Measurements from ENCODE around the gene CINP.

CINP gene

GRCh38 chr14:102362545-102363181 lies at the start of gene CINP, which contains the start of gene TECPR2:
Gene CINP, minus strand, starts transcription at chr14:102362890. Its CDS starts 39 bp downstream, at chr14:102362851.
Gene TECPR2, plus strand, starts transcription at chr14:102362941. Its CDS starts 13,781 bp downstream, at chr14:102376722.
- peak; percentile 98 for DNase-seq

GRCh38 chr14:102408724-102409123 lies 46.0 kb upstream of the CINP start:
- DNase-seq: no peak

- DNase-seq: no peak
These were observed 44.6 kb upstream of the CINP start for GRCh38 chr14:102407258-102407657.

- DNase-seq: no peak
These were observed 40.3 kb upstream of the CINP start for GRCh38 chr14:102403028-102403427.

GRCh38 chr14:102396521-102396920 lies 33.8 kb upstream of the CINP start:
- no peak for DNase-seq

GRCh38 chr14:102394717-102395375 lies 32.2 kb upstream of the CINP start:
- DNase-seq: peak; percentile 25

- no peak for DNase-seq
These were observed 29.8 kb upstream of the CINP start for GRCh38 chr14:102392506-102392905.

GRCh38 chr14:102390064-102390855 lies 27.6 kb upstream of the CINP start:
- DNase-seq: peak; percentile 28

GRCh38 chr14:102389246-102389645 lies 26.6 kb upstream of the CINP start:
- peak; percentile 63 for DNase-seq

GRCh38 chr14:102387086-102387485 lies 24.4 kb upstream of the CINP start:
- DNase-seq: no peak

- no peak for DNase-seq
These were observed 16.1 kb upstream of the CINP start for GRCh38 chr14:102378830-102379229.

- no peak for DNase-seq
These were observed 15.0 kb upstream of the CINP start for GRCh38 chr14:102377696-102378095.

GRCh38 chr14:102375119-102375518 lies 12.4 kb upstream of the CINP start:
- no peak for DNase-seq

- no peak for DNase-seq
These were observed 11.6 kb upstream of the CINP start for GRCh38 chr14:102374264-102374663.

- no peak for DNase-seq
These were observed 10.4 kb upstream of the CINP start for GRCh38 chr14:102373110-102373509.

GRCh38 chr14:102371361-102371760 lies 8.7 kb upstream of the CINP start:
- no peak for DNase-seq

- DNase-seq: peak; percentile 54
These were observed 7.7 kb upstream of the CINP start for GRCh38 chr14:102370305-102370809.

GRCh38 chr14:102363182-102363943 lies 673 bp upstream of the CINP start:
- peak; percentile 47 for DNase-seq

- peak; percentile 19 for DNase-seq
These were observed 606 bp downstream of the CINP start for GRCh38 chr14:102362084-102362483.

GRCh38 chr14:102360388-102360787 lies 2.3 kb downstream of the CINP start:
- DNase-seq: no peak

GRCh38 chr14:102359341-102359740 lies 3.3 kb downstream of the CINP start:
- DNase-seq: no peak

GRCh38 chr14:102356280-102356679 lies 6.4 kb downstream of the CINP start:
- DNase-seq: no peak

- DNase-seq: no peak
These were observed 9.5 kb downstream of the CINP start for GRCh38 chr14:102353126-102353619.
